Spleen (tissue), 7 donors: Measurements from ENCODE around the gene KCND3.

Source experiments
- CTCF ChIP-seq, 11 experiments: fragments of 200-600 bp in 7 of 11; fragments of 450-650 bp in 4 of 11; sonication (generic) in 4 of 11; IDR thresholded peaks in 8 of 11; conservative IDR thresholded peaks in 3 of 11; 1 replicate in 7 of 11; 2 replicates in 4 of 11; pipeline versions ENCODE4 v1.4.0 to v1.8.0; 2016 to 2021; ENCODE audit warnings: antibody characterized with exemption in 11 of 11, inconsistent platforms in 4 of 11, mild to moderate bottlenecking in 1 of 11
- POLR2AphosphoS5 ChIP-seq, 3 donors: sonication (generic); formaldehyde crosslinking; IDR thresholded peaks; one replicate each; pipeline ENCODE4 v1.5.1; 2017; ENCODE audit warnings: antibody characterized with exemption in 3 of 3
- donor health status: DM: no; HTN: no; CAD: no; lungs with moderate emphysema.
- donor health status: DM: no; HTN: no; CAD: no.
- donor health status: DM: no; HTN: no; CAD: no.

GRCh38 chr1:111856411-111857185 is 132.9 kb downstream of the KCND3 start:
- TF ChIP-seq POLR2AphosphoS5 (IDR thresholded peaks at IDR 0.05) (no peak), CTCF (IDR thresholded peaks at IDR 0.05 in 8 of 11, conservative IDR thresholded peaks at IDR 0.05 in 3 of 11) (no peak)
